Lung microvascular endothelial cell (primary cell): ENCODE data around the gene ELOVL3. TPM values are rescaled to one million over a fixed set of nuclear protein-coding genes. Genes with fewer than 3 reads are reported as not detected.
"Not testable (repeated sequence)": the region's sequence is repeated elsewhere in the genome, so short reads cannot be mapped to it uniquely, and the experiment has no call there.

Source experiments
- DNase-seq, 2 donors: peaks; one replicate each; pipeline versions ENCODE4 v3.0.0 to v3.0.0-alpha.2; 2010; ENCODE audit warnings: low read depth in 2 of 2
- total RNA-seq: library from RNA; depleted of rRNA; stranded (reverse); fragments of >200 nt; gene quantifications from 2 replicates; pipeline ENCODE4 v1.2.1, GENCODE V29; 2014

Gene ELOVL3
- not detected in 2 replicates for total RNA-seq

DNA sequence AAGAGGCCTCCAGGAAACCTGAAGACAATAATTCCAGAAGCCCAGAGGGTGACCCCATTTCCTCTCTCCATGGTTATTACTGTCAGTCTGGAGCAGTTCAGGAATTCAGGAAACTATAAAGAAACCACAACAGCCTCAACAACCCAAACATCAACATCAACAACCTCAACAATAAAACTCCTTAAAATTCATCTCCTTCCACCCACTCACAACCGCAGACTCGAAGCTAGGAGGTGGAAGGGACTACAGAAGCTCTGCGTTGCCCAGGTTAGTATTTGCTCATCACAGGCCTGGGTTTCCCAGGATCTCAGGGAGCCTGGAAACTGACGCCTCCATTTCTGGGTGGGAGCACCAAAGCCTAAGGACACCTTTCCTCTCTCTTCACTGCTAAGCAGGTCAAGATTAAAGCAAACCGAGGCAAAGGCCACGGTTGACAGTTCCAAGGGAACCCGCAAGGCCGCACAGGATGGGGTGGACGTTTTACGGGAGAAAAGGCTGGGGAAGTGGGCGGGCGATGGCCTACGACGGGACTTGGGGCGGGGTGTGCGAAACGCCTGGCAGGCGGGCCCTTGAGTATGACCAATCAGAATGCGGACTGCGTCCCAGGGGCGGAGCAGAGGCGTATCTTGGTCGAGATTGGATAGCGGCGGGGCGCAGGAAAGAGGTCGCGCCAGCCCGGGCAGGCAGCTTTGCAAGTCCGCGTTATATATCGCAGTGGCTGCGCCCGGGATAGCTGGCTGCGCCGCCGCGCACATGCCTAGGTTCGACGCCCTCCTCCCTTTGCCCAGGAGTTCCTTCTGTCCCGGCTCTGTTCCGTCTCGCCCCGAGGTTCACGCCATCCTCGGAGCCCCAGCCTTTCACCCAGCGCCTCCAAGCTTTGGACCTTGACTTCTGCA lies at the start of gene ELOVL3:
TSS of gene ELOVL3 (plus strand) at position 654 of the 896 bp plus-strand sequence. CDS start 250 bp downstream, outside the sequence.
- peak; percentile 94 to 95 for DNase-seq

DNA sequence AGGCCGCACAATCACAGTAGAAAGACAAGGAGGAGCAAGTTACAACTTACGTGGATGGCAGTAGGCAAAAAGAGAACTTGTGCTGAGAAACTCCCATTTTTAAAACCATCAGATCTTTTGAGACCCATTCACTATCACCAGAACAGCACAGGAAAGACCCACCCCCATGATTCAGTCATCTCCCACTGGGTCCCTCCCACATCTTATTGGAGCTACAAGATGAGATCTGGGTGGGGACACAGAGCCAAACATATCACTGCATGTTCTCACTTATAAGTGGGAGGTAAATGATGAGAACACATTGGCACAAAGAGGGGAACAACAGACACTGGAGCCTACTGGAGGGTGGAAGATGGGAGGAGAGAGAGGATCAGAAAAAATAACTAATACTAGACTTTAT lies 41.5 kb upstream of the ELOVL3 start:
- DNase-seq: no peak

DNA sequence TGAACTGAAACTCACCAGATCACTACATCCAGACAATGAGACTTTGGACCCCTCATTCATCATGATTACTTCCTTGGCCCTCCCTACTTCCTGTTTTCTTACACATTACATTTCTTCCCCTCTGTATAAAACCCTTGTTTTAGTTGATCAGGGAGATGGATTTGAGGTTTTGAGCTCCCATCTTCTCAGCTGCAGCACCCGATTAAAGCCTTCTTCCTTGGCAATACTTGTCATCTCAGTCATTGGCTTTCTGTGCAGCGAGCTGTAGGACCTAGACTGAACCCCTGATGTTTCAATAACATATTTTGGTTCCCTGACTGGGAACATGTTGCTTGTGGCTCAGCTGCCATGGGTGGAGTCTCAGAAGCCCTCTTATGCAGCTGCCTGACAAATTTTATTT lies 40.8 kb upstream of the ELOVL3 start:
- DNase-seq: no peak

GRCh38 chr10:102185811-102186527 lies 40.1 kb upstream of the ELOVL3 start:
- DNase-seq: no peak

DNA sequence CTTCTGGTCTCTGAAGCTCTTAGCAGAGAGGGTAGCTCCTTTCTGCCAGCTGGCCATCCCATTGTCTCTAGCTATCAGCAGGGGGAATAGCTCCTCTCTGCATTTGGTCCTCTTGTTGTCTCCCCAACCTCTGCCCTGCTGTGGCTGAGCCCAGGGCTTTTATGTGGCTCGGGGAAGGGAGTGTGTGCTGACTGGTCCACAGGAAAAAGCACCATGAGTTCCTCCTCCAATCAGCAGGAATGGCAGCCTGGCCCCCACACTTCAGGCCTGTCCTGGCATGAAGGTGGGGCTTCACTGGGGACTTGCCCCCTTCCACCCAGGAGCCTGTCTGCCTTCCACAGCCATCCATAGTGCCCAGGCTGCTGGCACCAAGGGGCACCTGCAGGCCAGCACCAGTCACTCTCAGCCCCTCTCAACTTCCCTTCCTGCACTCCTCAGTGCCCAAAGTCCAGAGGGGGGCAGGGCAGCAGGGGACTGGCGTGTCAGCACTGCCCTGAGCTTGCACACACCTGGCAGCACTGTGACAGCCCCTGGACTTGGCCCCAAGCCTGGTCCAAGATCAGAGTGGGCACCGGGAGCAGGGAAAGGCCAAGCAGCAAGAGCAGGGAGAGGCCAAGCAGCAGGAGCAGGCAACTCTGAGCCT lies 37.7 kb upstream of the ELOVL3 start:
- DNase-seq: no peak

DNA sequence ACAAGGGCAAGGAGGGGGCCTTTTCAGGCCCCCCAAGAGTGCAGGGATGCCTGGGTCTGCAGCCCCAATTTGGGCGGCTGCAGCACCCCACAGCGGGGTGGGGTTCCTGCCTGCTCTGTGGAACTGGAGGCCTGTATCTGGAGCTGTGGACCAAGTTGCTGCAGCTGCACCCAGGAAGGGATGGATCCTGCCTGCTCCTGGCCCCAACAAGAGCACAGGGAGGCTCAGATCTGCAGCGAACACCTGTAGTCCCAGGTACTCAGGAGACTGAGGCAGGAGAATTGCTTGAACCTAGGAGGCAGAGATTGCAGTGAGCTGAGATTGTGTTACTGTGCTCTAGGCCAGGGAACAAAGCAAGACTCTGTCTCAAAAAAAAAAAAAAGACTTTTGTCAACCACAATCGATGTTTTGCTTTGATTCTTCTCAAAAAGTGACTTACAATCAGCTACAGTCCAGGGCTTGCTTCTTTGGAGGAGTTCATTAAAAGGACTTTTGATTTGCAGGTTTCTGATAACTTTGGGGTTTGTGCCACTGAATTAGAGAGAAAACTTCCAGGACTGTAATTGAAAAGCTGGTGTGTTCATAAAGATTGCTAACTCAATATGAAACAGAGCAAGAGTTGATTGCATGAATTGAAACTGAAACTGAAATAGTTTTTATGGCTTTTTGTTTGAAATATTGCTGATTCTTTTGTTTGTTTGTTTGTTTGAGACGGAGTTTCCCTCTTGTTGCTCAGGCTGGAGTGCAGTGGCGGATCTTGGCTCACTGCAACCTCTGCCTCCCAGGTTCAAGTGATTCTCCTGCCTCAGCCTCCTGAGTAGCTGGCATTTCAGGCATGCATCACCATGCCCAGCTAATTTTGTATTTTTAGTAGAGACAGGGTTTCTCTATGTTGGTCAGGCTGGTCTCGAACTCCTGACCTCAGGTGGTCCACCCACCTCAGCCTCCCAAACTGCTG lies 36.9 kb upstream of the ELOVL3 start:
- DNase-seq: not testable (repeated sequence)

DNA sequence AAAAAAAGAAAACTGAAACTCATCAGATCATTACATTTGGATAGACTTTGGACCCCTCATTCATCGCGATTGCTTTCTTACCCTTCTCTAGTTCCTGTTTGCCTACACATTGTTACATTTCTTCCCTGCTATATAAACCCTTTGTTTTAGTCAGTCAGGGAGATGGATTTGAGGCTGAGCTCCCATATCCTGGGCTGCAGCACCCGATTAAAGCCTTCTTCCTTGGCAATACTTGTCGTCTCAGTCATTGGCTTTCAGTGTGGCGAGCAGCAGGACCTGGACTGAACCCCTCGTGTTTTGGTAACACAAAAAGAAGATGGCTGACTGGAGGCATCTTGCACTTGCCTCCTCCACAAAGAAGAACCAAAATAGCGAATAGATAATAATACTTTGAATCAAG lies 34.1 kb upstream of the ELOVL3 start:
- no peak for DNase-seq

GRCh38 chr10:102195296-102195870 lies 30.7 kb upstream of the ELOVL3 start:
- no peak for DNase-seq

- DNase-seq: no peak
Observed at GRCh38 chr10:102196893-102197292, 29.2 kb upstream of the ELOVL3 start.

GRCh38 chr10:102198027-102198426 lies 28.1 kb upstream of the ELOVL3 start:
- DNase-seq: no peak

DNA sequence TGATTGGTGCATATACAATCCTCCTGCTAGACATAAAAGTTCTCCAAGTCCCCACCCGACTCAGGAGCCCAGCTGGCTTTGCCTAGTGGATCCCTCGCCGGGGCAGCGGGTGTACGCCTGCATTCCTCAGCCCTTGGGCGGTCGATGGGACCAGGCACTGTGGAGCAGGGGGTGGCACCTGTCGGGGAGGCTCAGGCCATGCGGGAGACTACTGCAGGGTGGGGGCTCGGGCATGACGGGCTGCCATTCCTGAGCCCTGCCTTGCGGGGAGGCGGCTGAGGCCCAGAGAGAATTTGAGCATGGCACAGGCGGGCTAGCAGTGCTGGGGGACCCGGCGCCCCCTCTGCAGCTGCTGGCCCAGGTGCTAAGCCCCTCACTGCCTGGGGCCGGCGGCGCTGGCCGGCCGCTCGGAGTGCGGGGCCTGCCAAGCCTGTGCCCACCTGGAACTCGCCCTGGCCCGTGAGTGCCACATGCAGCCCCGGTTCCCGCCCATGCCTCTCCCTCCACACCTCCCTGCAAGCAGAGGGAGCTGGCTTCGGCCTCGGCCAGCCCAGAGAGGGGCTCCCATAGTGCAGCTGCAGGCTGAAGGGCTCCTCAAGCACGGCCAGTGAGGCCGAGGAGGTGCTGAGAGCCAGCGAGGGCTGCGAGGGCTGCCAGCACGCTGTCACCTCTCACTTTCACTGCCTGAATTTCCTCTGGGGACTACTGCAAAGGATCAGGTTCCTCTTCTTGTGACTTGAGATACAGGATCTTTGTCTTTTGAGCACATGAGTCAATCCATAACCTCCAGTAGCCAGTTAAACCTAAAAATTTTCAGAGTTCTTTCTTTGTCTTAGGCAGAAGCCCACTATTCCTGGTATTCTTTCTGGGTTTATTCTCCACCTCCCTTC lies 25.1 kb upstream of the ELOVL3 start:
- DNase-seq: no peak

DNA sequence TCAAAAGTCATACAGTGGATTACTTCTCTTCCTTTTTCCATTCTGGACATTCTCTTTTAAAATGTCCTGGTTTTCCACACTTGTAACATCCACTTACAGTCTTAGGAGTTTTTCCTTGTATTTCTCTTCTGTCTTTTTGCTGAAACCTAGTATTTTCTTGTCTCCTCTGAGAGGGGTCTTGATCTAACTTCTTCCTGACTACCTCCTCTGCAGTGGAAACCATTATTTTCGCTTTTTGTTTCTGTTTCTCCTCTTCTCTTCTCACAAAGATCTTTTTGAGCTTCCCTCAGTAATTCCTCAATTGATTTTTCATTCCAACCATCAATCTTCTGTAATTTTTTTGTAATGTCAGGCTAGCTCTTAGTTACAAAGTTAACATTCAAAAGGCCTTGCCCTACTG lies 23.7 kb upstream of the ELOVL3 start:
- DNase-seq: no peak

DNA sequence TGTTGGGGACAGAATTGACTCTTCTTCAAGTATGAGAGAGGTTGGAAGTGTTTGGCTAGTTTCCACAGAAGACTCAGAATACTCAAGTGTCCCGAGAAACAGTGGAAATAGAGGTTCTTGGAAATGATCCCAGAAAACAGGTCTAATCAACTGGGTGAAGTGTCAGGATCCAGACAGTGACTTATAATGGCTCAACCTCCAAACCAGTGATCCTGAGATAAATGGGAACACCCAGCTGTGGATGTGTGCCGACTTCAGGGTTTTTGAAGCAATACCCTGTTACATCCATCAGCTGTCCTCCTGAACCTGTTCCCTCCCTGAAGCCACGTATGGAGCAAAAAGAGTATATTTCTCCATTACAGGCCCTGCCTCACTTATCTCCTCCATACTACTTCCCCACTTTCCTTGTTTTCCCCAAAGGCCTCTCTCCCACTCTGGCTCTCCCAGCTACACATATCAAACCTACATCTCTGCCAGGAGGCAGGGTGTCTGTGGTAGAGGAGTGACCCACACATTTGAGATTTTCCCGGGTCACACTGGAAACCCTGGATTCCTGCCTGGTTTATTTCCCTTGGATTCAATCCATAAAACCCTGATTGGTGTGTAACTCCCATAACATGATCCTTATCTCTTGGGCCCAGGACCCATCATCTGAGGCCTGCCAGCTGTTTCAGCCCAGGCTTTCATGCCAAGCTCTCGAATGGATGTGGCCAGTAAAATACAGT lies 17.6 kb upstream of the ELOVL3 start:
- peak in 1 of 2 donors; percentile 67 for DNase-seq

GRCh38 chr10:102211615-102212299 lies 14.3 kb upstream of the ELOVL3 start:
- DNase-seq: no peak

GRCh38 chr10:102213599-102213998 lies 12.5 kb upstream of the ELOVL3 start:
- not testable (repeated sequence) for DNase-seq

GRCh38 chr10:102219370-102219769 lies 6.7 kb upstream of the ELOVL3 start:
- DNase-seq: no peak

DNA sequence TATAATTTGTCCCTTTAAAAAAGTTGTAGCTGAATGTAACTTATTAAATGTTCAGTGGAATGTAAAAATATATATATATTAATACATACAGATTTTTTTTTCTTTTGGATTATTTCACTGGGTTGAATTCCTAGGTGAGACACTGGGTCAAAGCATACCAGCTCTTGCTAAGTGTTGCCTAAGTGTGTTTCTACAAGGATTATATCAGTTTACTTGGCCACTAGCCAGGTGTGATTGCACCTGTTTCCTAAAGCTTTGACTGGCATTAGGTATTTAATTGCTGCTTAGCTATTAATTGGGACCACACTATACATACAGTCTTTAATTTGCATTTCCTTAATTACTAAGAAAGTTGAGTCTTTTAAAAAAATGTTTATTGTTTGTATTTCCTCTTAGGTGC lies 5.5 kb upstream of the ELOVL3 start:
- no peak for DNase-seq

- no peak for DNase-seq
Observed at GRCh38 chr10:102222797-102223196, 3.3 kb upstream of the ELOVL3 start.

DNA sequence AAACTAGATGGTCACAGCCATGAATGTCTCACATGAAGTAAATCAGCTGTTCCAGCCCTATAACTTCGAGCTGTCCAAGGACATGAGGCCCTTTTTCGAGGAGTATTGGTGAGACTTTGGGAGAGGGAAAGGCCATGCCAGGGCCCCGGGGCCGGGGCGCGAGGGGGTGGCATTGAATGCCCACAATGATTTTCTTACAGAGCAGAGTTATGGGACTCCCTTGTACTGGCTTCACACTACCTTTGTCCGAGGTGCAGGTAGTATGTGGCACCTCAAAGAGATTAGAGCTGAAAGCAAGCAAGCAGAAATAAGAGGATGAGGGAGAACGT lies 407 bp downstream of the ELOVL3 start:
- DNase-seq: no peak
